Activated CD4-positive, alpha-beta T cell treated with anti-CD3 and anti-CD28 coated beads, Interleukin-2, amount 10 ng/mL, durations not matched to agents 7 days and 5 days (primary cell): ENCODE measurements around the gene TBC1D3L. TPM values are rescaled to one million over a fixed set of nuclear protein-coding genes. Genes with fewer than 3 reads are reported as not detected.
"Not testable (repeated sequence)": the region's sequence is repeated elsewhere in the genome, so short reads cannot be mapped to it uniquely, and the experiment has no call there.

Experiments
- CTCF ChIA-PET: fragments of 350-600 bp; sonication (Branson Sonifier 250); formaldehyde crosslinking; loops from one replicate; lab custom pipeline; 2021; ENCODE audit warnings: antibody characterized with exemption; lab: Charles Lee
- POLR2A ChIA-PET: fragments of 350-600 bp; sonication (Branson Sonifier 250); formaldehyde crosslinking; loops from one replicate; lab custom pipeline; 2021; ENCODE audit warnings: antibody characterized with exemption; lab: Charles Lee
- DNase-seq: peaks from one replicate; pipeline ENCODE4 v3.0.0-alpha.2; 2020
- H3K27ac Mint-ChIP-seq: one replicate; pipeline ENCODE4 v1.8.0; 2021; ENCODE audit warnings: mild to moderate bottlenecking, moderate library complexity, mixed read lengths
- H3K27me3 Mint-ChIP-seq: one replicate; pipeline ENCODE4 v1.8.0; 2021; ENCODE audit warnings: mixed read lengths
- H3K36me3 Mint-ChIP-seq: one replicate; pipeline ENCODE4 v1.8.0; 2021; ENCODE audit warnings: low read depth, mixed read lengths
- H3K4me1 Mint-ChIP-seq: one replicate; pipeline ENCODE4 v1.8.0; 2021; ENCODE audit warnings: mixed read lengths
- H3K4me3 Mint-ChIP-seq: one replicate; pipeline ENCODE4 v1.8.0; 2021; ENCODE audit warnings: mild to moderate bottlenecking, moderate library complexity, mixed read lengths
- H3K9me3 Mint-ChIP-seq: one replicate; pipeline ENCODE4 v1.8.0; 2021; ENCODE audit warnings: mixed read lengths
- total RNA-seq, 2 experiments: library from RNA; stranded (reverse); gene quantifications; one replicate each; pipeline ENCODE4 v1.2.3, GENCODE V29; 2021

The TBC1D3L gene
- total RNA-seq = 1 to 10 TPM in 1 of 2 experiments, not detected in 1; 1.5 TPM

DNA sequence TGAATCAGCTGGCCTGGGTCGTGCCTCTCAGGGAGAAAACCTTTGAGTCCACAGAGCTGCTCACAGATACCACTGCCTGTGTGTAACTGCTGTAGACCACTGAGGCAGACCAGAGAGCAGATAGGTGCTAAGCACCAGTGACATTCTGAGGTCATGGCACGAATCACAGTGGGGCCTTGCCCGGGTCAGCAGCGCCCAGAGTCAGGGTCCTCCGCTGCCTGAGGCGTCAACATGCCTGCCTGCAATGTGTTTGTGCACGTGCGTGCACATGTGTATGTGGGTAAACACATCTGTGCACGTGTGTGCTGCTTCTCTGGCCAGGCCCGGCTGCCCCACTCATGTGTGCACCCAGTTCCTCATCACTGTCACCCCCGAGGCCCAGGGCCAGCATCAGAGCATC lies at the start of gene TBC1D3L:
Gene TBC1D3L (minus strand): TSS at position 101 of the 400 bp plus-strand sequence. CDS start 1,540 bp downstream, outside the sequence.
- H3K4me1 Mint-ChIP-seq, POLR2A ChIA-PET, CTCF ChIA-PET, H3K27ac Mint-ChIP-seq, H3K27me3 Mint-ChIP-seq, H3K36me3 Mint-ChIP-seq, H3K9me3 Mint-ChIP-seq, DNase-seq, H3K4me3 Mint-ChIP-seq: not testable (repeated sequence)

DNA sequence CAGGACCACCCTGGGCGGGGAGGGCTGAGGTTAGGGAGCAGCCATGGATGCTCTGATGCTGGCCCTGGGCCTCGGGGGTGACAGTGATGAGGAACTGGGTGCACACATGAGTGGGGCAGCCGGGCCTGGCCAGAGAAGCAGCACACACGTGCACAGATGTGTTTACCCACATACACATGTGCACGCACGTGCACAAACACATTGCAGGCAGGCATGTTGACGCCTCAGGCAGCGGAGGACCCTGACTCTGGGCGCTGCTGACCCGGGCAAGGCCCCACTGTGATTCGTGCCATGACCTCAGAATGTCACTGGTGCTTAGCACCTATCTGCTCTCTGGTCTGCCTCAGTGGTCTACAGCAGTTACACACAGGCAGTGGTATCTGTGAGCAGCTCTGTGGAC lies 14.8 kb upstream of the TBC1D3L start, which contains the start of gene TBC1D3D:
Gene TBC1D3D (plus strand): TSS at position 301 of the 400 bp plus-strand sequence. CDS start 1,585 bp downstream, outside the sequence.
- POLR2A ChIA-PET, H3K27me3 Mint-ChIP-seq, DNase-seq, H3K36me3 Mint-ChIP-seq, CTCF ChIA-PET, H3K4me1 Mint-ChIP-seq, H3K27ac Mint-ChIP-seq, H3K9me3 Mint-ChIP-seq, H3K4me3 Mint-ChIP-seq: not testable (repeated sequence)

Other genes with a start within 250 kb of the TBC1D3L start
- under 1 TPM in 1 of 2 experiments, not detected in 1; 0.08 TPM for gene HNF1B, start 244.0 kb downstream of the TBC1D3L start, total RNA-seq
- gene TBC1D3K, start 64.6 kb downstream of the TBC1D3L start, total RNA-seq = not detected
- gene TBC1D3D, start 14.9 kb upstream of the TBC1D3L start, total RNA-seq = 1 to 10 TPM; 8.4 to 8.8 TPM
- gene TBC1D3C, start 79.6 kb upstream of the TBC1D3L start, total RNA-seq = not detected
- under 1 TPM in 1 of 2 experiments, not detected in 1; 0.10 TPM for gene TBC1D3E, start 138.9 kb upstream of the TBC1D3L start, total RNA-seq
- gene TBC1D3, start 203.5 kb upstream of the TBC1D3L start, total RNA-seq = not detected